HUES48 (cell line): ENCODE data around the gene SOBP.
A peak's percentile ranks its signal among the peaks of the same experiment; 100 is the strongest.

Experiments used
- H3K27ac ChIP-seq: one replicate; pipeline ENCODE4 v1.7.0; 2013; ENCODE audit warnings: low read depth, low read length, inconsistent platforms
- H3K27me3 ChIP-seq: 2 replicates; pipeline ENCODE4 v1.6.1; 2013; ENCODE audit warnings: mild to moderate bottlenecking, low read length; ENCODE audit not compliant: control insufficient read depth, insufficient read depth
- H3K36me3 ChIP-seq: 2 replicates; pipeline ENCODE4 v1.6.1; 2013; ENCODE audit warnings: low read length; ENCODE audit not compliant: control insufficient read depth, insufficient read depth
- H3K4me1 ChIP-seq: 2 replicates; pipeline ENCODE4 v1.6.1; 2013; ENCODE audit warnings: mild to moderate bottlenecking, low read length; ENCODE audit not compliant: control insufficient read depth, insufficient read depth
- H3K4me3 ChIP-seq: 2 replicates; pipeline ENCODE4 v1.5.1; 2013; ENCODE audit warnings: mild to moderate bottlenecking, low read depth, low read length
- H3K9ac ChIP-seq: 2 replicates; pipeline ENCODE4 v1.6.1; 2013; ENCODE audit warnings: mild to moderate bottlenecking, low read depth, low read length, moderate library complexity
- H3K9me3 ChIP-seq: 2 replicates; pipeline ENCODE4 v1.6.1; 2013; ENCODE audit warnings: low read length; ENCODE audit not compliant: control insufficient read depth, insufficient read depth

The SOBP gene

GRCh38 chr6:107569473-107569872 is 79.6 kb downstream of the SOBP start:
- Histone ChIP-seq H3K36me3 (no peaks in the 10 kb centered on the region), H3K27ac (no peak overlapping the region), H3K9ac (no peak overlapping the region), H3K9me3 (no peaks in the 10 kb centered on the region), H3K27me3 (no peaks in the 10 kb centered on the region), H3K4me1 (no peaks in the 10 kb centered on the region), H3K4me3 (no peak overlapping the region)

DNA sequence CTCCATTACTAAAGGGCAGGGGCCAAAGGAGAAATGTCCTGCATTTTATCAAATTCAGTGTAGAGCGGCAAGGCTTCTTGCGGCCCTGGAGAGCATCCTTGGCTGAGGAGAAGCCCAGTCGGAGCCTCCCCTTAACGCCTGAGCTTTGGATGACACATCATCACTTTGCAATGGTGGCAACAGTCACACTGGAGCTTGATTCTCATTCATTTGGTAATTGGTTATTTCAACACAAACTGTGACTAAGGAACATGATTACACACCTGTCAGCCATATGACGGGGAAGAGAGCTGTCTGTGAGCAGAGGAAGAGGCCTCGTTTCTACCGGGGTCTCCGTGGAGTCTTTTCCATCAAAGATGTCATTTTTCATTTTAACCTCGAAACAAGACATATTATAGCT is 81.4 kb downstream of the SOBP start:
- no peaks in the 10 kb centered on the region for H3K4me1 ChIP-seq

DNA sequence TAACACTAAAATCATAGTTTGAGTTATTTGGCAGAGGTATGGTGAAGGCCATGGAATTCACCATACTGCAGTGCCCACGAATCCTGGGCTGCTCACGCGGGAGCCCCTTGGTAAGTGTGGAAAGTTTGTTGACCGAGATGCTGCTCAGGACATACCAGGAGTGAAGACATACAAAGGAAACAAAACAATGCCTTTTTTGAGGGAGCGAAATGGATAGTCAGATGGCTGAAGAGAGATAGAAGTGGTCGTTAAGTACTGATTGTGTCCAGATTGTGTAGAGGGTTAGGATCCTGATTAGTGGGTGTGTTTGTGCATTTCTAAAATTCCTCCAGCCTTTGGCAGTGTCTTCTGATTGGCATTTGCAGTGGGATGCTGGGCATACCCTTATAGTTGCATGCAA is 83.0 kb downstream of the SOBP start:
- Histone ChIP-seq H3K4me3 (no peak overlapping the region), H3K9me3 (no peaks in the 10 kb centered on the region), H3K27me3 (no peaks in the 10 kb centered on the region), H3K36me3 (no peaks in the 10 kb centered on the region), H3K27ac (no peak overlapping the region), H3K4me1 (no peaks in the 10 kb centered on the region), H3K9ac (no peak overlapping the region)

More for the DNA sequence above, 81.4 kb downstream of the SOBP start:
- H3K9ac ChIP-seq: no peak overlapping the region
- no peak overlapping the region for H3K27ac ChIP-seq
- H3K36me3 ChIP-seq: no peaks in the 10 kb centered on the region
- no peaks in the 10 kb centered on the region for H3K9me3 ChIP-seq
- H3K27me3 ChIP-seq: no peaks in the 10 kb centered on the region
- H3K4me3 ChIP-seq: no peak overlapping the region

DNA sequence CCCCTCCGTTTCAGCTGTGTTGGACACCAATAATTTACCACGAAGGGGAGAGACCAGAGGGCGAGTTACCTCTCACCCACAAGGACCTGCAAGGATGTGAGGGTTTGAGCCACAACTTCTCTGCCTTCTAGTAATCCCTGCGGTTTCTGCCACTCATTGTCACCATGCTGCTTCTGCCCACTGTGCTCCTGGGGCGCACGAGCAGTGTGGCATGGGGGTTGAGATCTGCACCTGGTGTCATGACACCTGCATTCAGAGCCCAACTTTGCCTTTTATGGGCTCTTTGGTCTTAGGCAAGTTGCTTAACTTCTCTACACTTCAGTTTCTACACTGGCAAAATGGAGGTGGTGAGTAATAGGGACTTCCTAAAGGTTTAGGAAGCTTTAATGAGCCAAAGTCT is 84.9 kb downstream of the SOBP start:
- Histone ChIP-seq H3K9ac (no peak overlapping the region), H3K27ac (no peak overlapping the region), H3K36me3 (no peaks in the 10 kb centered on the region), H3K4me1 (peaks cover 14% of the 10 kb centered on the region), H3K9me3 (no peaks in the 10 kb centered on the region), H3K4me3 (no peak overlapping the region), H3K27me3 (no peaks in the 10 kb centered on the region)

DNA sequence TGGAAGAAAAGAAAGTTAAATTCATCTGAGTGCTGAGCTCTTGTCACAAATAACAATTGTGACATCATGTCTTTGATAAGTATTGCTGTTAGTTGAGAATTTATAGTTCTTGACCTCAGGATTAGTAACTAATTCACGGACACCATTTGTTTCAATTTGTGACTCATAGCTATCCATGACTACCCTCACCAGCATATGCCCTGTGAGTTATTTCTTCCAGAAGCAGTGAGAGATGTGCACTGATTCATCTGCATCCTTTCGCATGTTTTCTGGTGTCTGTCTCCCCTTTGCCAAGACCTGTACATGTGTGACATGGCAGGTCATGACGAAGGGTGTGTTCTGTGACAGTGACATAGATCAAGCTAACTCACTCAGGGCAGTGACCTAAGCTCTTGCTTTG is 86.9 kb downstream of the SOBP start:
- Histone ChIP-seq H3K4me3 (no peak overlapping the region), H3K27me3 (no peaks in the 10 kb centered on the region), H3K4me1 (peaks cover 14% of the 10 kb centered on the region), H3K36me3 (no peaks in the 10 kb centered on the region), H3K9ac (no peak overlapping the region), H3K27ac (no peak overlapping the region), H3K9me3 (no peaks in the 10 kb centered on the region)

- H3K9ac ChIP-seq: peak overlapping the region; percentile 46
- H3K27ac ChIP-seq: peak overlapping the region; percentile 79
These were observed 88.9 kb downstream of the SOBP start for GRCh38 chr6:107578642-107579341.

DNA sequence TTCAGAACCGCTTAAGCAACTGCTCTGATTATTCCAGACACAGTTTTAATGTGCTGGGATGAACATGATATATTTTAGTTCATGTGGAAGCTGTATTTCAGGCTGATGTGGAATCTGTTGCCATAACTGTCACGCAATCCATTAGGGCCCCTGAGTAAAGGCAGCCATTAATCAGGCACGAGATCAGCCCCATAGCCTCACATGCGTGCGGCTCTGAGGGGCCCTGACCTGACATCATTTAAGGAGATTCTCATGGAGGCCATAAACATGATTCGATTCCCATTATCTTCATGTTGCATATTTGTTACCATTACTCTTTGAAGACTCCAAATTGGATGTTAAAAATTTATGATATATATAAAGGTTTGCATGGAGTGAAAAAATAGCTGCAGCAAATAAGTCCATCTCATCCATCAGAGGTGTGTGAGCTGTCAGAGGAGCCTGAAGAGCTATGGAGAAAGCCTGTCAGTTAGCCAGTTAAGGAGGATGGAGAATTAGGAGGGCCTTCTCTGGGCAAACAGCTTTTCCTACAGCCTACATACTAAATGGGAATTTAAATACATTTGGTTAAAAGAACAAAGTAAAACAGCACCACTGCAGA is 89.6 kb downstream of the SOBP start:
- Histone ChIP-seq H3K27ac (no peak overlapping the region), H3K36me3 (no peaks in the 10 kb centered on the region), H3K9me3 (no peaks in the 10 kb centered on the region), H3K9ac (no peak overlapping the region), H3K4me1 (peaks cover 14% of the 10 kb centered on the region), H3K4me3 (no peak overlapping the region), H3K27me3 (no peaks in the 10 kb centered on the region)

More at GRCh38 chr6:107578642-107579341, 88.9 kb downstream of the SOBP start:
- no peaks in the 10 kb centered on the region for H3K27me3 ChIP-seq
- no peaks in the 10 kb centered on the region for H3K36me3 ChIP-seq
- peaks cover 14% of the 10 kb centered on the region for H3K4me1 ChIP-seq
- peak overlapping the region; percentile 24 for H3K4me3 ChIP-seq
- H3K9me3 ChIP-seq: no peaks in the 10 kb centered on the region

DNA sequence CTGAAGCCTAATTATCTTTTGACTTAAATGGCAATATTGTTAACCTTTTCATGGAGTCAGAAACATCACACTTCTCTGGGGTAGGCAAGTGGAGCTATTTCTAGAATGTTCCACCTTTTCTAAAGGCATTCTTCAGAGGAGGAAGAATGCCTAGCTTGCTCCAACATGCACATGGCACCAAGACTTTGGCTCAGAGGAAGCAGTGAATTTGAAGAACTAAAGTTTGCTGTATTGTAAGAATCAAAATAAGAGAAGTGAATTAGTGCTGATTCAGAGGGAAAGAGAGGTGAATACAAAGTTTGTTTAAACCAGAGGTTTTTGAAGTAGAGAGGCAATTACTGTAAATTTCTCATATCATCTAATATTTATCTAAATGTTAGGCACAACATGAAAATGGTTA is 92.2 kb downstream of the SOBP start:
- no peaks in the 10 kb centered on the region for H3K36me3 ChIP-seq
- no peak overlapping the region for H3K4me3 ChIP-seq
- H3K9me3 ChIP-seq: no peaks in the 10 kb centered on the region

DNA sequence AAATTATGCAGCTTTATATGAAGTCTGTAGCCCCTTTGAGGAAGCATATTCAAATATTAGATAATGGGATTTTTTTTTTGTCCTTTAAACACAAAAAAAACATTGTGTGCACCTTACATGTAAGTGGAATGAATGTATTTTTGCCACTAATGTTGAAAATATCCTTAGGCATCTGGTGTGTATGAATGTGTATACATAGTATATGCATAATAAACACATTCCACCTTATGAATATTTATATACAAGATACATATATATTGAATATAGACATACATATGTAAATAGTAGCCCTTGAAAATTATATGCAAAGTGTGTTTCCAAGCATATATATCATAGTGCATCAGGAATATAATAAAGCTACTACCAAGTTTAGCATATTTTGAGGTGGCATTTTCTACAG is 94.8 kb downstream of the SOBP start:
- H3K36me3 ChIP-seq: no peaks in the 10 kb centered on the region
- peaks cover 11% of the 10 kb centered on the region for H3K4me1 ChIP-seq
- no peak overlapping the region for H3K4me3 ChIP-seq
- H3K9ac ChIP-seq: no peak overlapping the region
- H3K27ac ChIP-seq: no peak overlapping the region
- no peaks in the 10 kb centered on the region for H3K27me3 ChIP-seq
- no peaks in the 10 kb centered on the region for H3K9me3 ChIP-seq

More for the DNA sequence above, 92.2 kb downstream of the SOBP start:
- Histone ChIP-seq H3K9ac (no peak overlapping the region), H3K27me3 (no peaks in the 10 kb centered on the region), H3K27ac (no peak overlapping the region), H3K4me1 (peaks cover 23% of the 10 kb centered on the region)

GRCh38 chr6:107585815-107586435 is 96.0 kb downstream of the SOBP start:
- peak overlapping the region; percentile 3 for H3K27ac ChIP-seq

GRCh38 chr6:107587451-107587850 is 97.5 kb downstream of the SOBP start:
- Histone ChIP-seq H3K4me3 (no peak overlapping the region), H3K9ac (no peak overlapping the region), H3K36me3 (no peaks in the 10 kb centered on the region), H3K4me1 (peaks cover 17% of the 10 kb centered on the region), H3K27ac (no peak overlapping the region), H3K27me3 (no peaks in the 10 kb centered on the region), H3K9me3 (no peaks in the 10 kb centered on the region)

More at GRCh38 chr6:107585815-107586435, 96.0 kb downstream of the SOBP start:
- peaks cover 17% of the 10 kb centered on the region for H3K4me1 ChIP-seq
- H3K9ac ChIP-seq: no peak overlapping the region
- H3K4me3 ChIP-seq: no peak overlapping the region
- no peaks in the 10 kb centered on the region for H3K9me3 ChIP-seq
- H3K36me3 ChIP-seq: no peaks in the 10 kb centered on the region
- no peaks in the 10 kb centered on the region for H3K27me3 ChIP-seq
